IMR-90 (cell line): ENCODE data around the gene E2F3.

Source experiments
- CEBPB ChIP-seq: IDR thresholded peaks from 2 replicates; pipeline ENCODE4 v1.6.1; 2012; ENCODE audit warnings: low read depth, low read length, improper control_type of control experiment
- CHD1 ChIP-seq: IDR thresholded peaks from 2 replicates; pipeline ENCODE4 v1.6.1; 2012; ENCODE audit warnings: low read depth, low read length, improper control_type of control experiment
- ELK1 ChIP-seq: fragments of 150-350 bp; IDR thresholded peaks from 2 replicates; pipeline ENCODE4 v1.6.1; 2016; ENCODE audit warnings: low read depth, mild to moderate bottlenecking, low read length, moderate library complexity, borderline replicate concordance
- FOS ChIP-seq: fragments of 150-350 bp; IDR thresholded peaks from 2 replicates; pipeline ENCODE4 v1.6.1; 2016; ENCODE audit warnings: low read depth, low read length
- MXI1 ChIP-seq: IDR thresholded peaks from 2 replicates; pipeline ENCODE4 v1.6.1; 2012; ENCODE audit warnings: low read depth, mild to moderate bottlenecking, low read length, moderate library complexity, borderline replicate concordance
- NFE2L2 ChIP-seq: fragments of 150-350 bp; IDR thresholded peaks from 2 replicates; pipeline ENCODE4 v1.6.1; 2016; ENCODE audit warnings: low read depth, mild to moderate bottlenecking, low read length
- POLR2A ChIP-seq: IDR thresholded peaks from 2 replicates; pipeline ENCODE4 v1.6.1; 2012; ENCODE audit warnings: mild to moderate bottlenecking, low read depth, low read length
- RAD21 ChIP-seq: IDR thresholded peaks from 2 replicates; pipeline ENCODE4 v1.6.1; 2012; ENCODE audit warnings: low read length, improper control_type of control experiment
- RCOR1 ChIP-seq: IDR thresholded peaks from 2 replicates; pipeline ENCODE4 v1.6.1; 2012; ENCODE audit warnings: mild to moderate bottlenecking, low read length, improper control_type of control experiment; ENCODE audit not compliant: insufficient replicate concordance
- RFX5 ChIP-seq: IDR thresholded peaks from 2 replicates; pipeline ENCODE4 v1.8.0; 2012; ENCODE audit warnings: low read depth, mild to moderate bottlenecking, low read length, moderate library complexity
- SMC3 ChIP-seq: fragments of 150-350 bp; IDR thresholded peaks from 2 replicates; pipeline ENCODE4 v1.6.1; 2016; ENCODE audit warnings: low read depth, mild to moderate bottlenecking, antibody characterized with exemption, low read length, moderate library complexity
- TF ChIP-seq, protein P1 (sequence below): conservative IDR thresholded peaks from 2 replicates; pipeline ENCODE4 v1.5.1; 2012; ENCODE audit warnings: mild to moderate bottlenecking, low read depth, low read length, improper control_type of control experiment
- TF ChIP-seq, protein P2 (sequence below): fragments of 150-350 bp; IDR thresholded peaks from 2 replicates; pipeline ENCODE4 v1.6.1; 2017; ENCODE audit warnings: mild to moderate bottlenecking, antibody characterized with exemption, low read length, low read depth

GRCh38 chr6:20463396-20463795, 61.7 kb downstream of the E2F3 start:
- no peak for TF ChIP-seq POLR2A
- TF ChIP-seq ELK1: no peak
- TF ChIP-seq, protein P1, sequence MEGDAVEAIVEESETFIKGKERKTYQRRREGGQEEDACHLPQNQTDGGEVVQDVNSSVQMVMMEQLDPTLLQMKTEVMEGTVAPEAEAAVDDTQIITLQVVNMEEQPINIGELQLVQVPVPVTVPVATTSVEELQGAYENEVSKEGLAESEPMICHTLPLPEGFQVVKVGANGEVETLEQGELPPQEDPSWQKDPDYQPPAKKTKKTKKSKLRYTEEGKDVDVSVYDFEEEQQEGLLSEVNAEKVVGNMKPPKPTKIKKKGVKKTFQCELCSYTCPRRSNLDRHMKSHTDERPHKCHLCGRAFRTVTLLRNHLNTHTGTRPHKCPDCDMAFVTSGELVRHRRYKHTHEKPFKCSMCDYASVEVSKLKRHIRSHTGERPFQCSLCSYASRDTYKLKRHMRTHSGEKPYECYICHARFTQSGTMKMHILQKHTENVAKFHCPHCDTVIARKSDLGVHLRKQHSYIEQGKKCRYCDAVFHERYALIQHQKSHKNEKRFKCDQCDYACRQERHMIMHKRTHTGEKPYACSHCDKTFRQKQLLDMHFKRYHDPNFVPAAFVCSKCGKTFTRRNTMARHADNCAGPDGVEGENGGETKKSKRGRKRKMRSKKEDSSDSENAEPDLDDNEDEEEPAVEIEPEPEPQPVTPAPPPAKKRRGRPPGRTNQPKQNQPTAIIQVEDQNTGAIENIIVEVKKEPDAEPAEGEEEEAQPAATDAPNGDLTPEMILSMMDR: no peak
- TF ChIP-seq, protein P2, sequence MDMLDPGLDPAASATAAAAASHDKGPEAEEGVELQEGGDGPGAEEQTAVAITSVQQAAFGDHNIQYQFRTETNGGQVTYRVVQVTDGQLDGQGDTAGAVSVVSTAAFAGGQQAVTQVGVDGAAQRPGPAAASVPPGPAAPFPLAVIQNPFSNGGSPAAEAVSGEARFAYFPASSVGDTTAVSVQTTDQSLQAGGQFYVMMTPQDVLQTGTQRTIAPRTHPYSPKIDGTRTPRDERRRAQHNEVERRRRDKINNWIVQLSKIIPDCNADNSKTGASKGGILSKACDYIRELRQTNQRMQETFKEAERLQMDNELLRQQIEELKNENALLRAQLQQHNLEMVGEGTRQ: no peak
- no peak for TF ChIP-seq FOS
- TF ChIP-seq RFX5: no peak
- TF ChIP-seq MXI1: no peak
- TF ChIP-seq SMC3: no peak
- no peak for TF ChIP-seq RCOR1
- no peak for TF ChIP-seq CHD1
- no peak for TF ChIP-seq RAD21
- TF ChIP-seq NFE2L2: no peak
- no peak for TF ChIP-seq CEBPB
